T-helper 22 cell (primary cell): Measurements from ENCODE around the gene ANKRD10.

ENCODE experiments used
- DNase-seq: peaks from one replicate; pipeline ENCODE4 v3.0.0-alpha.2; 2020; ENCODE audit warnings: low read depth

The ANKRD10 gene

DNA sequence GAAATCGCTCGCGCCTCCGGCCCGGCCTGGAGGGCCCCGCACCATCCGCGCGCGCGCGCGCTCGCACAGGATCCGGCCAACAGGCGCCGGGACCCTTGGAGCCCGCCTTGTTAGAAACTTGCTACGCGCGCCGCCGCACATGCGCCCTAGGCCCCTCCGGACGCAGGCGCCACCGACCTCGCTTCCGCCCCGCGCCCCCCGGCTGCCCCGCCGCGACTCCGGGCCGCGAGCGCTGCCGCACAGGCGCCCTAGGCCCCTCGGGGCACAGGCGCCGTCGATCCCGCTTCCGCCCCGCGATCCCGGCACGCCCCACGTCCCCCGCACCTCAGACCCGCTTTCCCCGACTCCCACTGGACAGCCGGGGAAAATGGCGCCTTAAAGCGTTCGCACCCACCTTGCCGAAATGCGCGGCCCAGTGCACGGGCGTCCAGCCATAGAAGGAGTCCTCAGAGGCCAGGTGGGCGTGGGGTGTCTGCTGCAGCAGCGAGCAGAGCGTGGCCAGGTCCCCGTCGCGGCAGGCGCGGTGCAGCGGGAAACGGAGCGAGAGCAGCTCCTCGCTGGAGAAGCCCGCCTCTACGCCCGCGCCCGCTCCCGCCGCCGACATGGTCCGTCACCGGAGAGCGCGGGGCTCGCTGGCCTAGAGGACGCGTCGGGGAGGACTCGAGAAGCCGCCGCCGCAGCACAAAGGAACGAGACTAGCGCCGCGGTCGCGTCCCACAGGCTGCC is 375 bp downstream of the ANKRD10 start:
- DNase-seq = peak; percentile 55

DNA sequence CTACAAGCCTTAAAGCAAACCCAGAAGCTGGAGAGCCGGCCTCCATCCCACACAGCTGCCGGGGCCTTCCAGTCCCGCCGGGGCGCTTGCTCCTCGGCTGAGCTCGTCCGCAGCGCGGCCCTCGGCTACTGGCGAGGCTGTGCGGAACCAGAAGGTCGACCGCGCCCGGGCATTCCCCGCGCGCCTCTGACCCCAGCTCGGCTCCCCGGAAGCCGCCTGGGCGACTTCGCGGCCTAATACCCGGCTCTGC is 863 bp downstream of the ANKRD10 start:
- DNase-seq = no peak

DNA sequence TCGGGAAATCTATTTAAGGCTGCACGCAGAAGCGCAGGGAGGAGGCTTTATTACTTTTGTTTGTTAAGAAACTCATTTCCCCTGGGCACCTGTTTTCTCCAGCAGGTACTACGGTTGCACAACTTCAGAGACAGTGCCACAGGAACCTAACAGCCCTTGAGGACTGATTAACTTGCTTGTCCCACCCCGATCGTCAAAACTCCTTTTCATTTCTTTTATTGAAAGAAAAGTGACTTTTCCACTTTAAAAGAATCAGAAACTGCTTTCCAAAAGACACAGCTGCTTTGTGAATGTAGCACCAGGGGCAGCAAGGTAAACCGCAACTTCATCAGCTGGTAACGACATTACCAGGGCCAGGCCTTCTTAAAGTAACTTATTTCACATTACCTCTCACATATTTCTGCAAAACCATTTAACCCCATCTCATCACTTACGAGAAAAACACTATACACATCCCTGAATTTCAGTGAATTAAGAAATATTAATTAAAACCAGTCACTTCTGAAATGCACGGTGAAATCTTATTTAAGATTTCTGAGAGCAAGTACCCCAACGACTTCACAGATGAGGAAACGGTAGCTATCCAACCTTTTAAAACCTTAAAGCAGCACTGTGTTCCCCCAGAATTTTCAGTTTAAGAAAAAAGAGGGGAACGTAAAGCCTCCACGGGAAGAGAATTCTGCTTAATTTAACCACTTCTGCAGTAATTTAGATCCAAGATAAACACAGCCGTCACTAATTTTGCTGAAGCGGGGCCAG is 1.4 kb downstream of the ANKRD10 start:
- DNase-seq = no peak

DNA sequence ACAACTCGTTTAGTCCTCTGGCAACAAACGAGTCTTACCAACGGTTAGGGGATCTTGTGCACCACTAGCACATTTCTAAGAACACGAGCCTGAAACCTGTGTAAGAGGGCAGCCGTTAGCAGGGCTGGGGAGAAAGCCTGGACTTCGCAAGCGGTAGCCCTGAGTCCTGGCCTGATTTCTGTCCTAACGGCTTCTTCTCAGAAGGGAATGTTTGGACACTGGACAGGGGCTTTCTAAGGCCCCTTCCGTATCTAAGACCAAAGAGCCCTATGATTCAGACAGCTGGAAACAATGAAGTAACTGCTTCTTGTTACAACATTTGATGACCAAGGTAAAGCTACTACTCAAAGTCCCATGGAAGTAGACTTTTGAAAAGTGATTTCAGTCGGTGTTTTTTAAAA is 2.2 kb downstream of the ANKRD10 start:
- no peak for DNase-seq

DNA sequence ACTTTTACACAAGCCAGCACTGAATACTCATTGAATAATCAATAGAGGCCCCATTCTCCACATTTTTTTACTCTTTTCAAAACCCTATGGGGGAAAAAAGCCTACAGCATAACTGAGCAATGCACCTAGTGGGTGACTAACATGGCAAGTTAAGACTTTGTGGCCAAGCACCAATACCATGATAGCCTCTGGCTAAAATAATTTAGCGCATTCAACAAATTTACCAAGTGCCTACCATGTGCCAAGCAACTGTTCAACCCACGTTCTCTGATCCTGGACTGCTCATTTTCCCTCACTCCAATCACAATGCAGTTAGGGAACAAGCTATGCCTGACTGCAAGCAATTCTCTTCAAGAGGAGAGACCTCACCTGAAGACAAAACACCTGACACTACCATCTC is 3.0 kb downstream of the ANKRD10 start:
- DNase-seq = no peak

DNA sequence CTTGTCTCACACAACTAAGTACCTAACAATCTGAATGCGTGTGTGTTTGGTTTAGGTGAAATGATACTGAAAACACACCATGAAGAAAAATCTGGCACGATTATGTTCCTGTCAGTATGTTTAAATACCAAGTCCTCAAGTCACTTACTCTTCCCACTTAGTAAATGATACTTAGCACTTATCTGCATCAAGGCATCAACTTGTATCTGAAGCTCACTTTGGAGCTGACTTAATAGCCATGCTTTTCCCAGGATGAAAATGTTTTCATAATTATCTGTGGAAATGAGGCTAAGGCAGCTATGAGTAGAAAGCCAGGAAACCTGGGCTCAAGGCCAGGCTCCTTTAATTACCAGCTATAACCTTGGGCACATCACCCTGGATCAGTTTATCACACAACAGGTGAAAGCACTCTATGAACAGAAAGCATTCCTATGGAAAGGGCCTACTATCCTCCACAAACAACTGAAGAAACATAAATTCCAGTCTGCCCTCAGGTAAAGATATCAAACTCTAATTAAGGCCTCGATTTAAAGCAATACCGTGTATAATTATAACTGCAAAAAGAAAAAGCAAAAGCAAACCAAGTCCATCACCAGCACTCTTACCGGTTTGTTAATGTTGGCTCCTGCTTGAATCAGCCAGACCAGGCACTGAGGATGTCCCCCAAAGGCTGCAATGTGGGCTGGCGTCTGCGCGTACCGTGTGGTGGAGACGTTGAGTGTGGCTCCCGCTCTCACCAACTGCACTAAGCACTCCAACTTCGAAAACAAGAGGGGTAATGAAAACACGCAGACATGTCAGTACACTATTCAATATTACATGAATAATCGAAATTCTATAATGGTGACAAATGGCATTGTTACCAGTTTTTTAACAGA is 4.6 kb downstream of the ANKRD10 start:
- no peak for DNase-seq

DNA sequence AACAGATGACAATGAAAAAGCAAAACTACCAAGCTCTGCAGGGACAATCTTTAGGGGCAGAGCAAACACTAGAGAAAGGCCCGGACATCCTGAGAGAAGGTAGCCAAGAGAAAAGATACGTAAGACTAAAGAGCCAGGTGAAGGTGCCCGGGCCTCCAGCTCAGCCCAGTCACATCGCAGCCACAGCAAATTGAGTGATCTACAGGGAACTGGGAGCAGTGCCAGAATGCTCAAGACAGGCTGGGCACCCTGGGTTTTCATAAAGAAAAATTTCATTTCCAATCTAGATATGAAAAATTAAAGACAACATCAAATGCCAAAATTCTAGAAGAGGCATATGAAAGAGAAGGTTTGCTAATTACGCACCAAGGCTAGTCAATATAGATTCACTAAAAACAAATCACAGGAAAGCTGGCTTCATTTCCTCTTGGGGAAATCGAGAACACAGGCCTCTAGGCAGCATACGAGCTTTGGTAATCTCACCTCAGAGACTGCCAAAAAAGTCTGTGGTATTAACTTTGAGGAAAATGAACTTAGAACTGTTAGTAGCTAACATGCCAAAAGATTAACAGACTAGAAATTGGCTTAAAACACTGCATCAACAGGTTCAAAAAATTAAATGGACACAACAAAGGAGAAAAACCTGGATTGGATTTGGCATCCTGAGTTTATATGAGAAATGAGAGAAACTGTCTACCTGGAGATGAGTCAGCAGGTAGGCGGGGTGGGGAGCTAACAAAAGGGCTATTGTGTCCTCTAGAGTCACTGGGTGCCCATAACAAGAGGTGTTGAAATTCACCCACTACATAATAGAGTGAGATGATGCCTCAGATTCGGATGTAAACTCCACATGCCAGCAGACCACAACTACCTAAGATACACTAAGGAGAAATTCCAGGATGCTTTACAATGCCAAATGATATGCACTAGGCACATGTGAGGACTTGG is 6.6 kb downstream of the ANKRD10 start:
- DNase-seq = no peak

DNA sequence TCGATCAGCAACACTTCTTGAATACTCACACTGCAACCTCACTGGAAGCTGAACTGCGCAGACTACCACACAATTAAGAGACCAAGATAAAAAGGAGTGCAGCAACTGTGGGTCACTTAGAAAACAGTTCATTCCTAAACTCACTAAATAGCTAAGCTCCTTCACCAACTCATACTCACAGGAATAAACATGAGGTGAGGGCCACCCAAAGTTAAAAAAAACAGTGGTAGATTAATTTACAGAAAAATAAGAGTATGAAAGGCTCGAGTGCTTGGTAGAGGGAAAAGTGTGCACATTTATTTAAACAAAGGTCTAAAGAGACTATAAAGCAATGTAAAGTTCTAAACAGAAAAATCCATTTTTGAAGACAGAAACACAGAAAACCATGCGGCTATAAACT is 7.6 kb downstream of the ANKRD10 start:
- no peak for DNase-seq

DNA sequence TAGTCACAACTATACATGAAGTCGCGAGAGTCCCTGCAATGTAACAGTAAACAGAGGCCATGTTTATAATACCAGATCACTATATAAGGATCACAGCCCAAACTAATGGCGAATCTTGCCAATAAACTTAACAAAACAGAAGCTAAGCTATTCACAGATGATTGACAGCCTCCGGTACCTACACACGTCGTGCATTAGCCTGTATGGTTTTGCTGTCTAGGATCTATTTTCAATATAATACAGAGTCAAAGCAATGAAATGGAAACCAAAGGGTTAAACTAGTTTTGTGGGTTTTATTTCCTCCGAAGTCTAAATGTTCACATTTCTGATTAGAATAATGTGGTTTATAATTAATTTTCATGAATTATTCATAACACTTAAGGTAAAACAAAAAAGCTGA is 10.1 kb downstream of the ANKRD10 start:
- no peak for DNase-seq

DNA sequence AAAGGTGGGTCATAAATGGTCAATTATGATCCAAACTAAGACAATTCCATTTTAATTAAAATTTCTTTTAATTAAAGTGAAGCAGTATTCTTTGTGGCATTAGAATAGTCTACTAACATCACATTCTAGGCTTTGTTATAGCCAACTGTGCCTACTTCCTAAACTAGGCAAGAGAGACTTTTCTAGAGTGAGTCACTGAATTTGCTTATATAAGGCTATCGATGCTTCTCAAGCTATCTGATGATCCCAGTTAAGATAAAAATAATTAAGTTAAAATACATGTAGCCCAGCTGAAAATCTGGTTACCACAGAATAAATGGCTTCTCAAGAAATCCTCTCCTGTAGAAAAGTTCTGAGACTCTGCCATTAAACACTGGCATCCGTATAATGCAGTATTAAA is 12.5 kb downstream of the ANKRD10 start:
- DNase-seq = no peak

DNA sequence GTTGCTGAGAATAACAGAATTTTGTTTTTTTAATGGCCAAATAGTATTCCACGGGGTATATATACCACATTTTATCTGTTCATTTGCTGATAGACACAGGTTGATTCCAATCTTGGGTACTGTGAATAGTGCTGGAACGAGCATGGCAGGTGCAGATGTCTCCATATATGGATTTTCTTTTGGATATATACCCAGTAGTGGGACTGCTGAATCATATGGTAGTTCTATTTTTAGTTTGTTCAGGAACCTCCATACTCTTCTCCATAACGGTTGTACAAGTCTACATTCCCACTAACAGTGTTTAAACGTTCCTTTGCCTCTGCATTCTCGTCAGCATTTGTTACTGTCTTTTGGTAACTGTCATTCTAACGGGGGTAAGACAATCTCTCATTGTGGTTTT is 17.3 kb downstream of the ANKRD10 start:
- no peak for DNase-seq

DNA sequence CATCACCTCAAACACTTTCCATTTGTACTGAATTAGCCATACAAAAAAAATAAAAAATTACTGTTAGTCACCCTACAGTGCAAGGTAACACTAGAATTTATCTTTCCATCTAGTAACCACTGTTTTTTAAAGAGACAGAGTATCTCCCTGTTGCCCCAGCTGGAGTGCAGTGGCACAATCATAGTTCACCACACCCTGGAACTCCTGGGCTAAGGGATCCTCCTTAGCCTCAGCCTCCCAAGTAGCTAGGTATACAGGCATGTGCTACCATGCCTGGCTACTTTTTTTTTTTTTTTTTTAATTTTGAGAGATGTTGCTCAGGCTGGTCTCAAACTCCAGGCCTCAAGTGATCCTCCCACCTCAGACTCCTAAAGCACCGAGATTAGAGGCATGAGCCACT is 17.9 kb downstream of the ANKRD10 start:
- no peak for DNase-seq

DNA sequence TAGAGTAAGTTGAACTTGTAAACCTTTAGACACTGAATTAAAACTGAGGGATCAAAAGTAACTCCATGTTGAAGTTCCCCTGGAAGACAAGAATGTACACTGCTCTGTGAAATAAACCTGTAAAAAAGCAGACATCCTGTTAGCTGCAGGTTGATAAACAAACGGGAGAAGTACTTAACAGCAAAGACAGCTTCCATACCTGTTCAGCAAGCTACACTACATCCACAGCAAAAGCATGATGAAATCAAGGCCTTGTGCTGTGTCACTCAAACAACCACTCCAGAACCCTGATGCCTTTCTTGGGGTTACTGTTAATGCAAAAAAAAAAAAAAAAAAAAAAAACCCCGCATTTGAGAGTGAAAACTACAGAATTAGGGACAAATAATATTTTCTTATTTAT is 20.8 kb downstream of the ANKRD10 start:
- no peak for DNase-seq

DNA sequence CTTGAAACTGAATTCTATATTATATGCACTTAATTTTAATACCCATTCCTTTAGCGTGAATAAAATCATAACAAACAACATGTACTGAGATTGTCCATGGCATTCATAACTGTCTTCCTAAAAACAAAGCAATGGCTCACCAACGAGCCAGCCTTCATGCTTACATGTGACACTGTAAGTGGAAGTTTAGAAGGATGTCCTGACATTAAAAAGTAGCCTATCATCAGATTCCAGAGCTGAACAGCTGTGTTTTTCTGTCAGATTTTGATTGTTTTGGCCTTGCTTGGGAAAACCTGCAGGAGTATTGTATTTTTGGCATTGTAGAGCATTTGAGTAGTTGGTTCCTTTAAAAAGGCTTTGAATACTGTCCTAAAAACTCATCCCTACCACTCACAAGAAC is 21.3 kb downstream of the ANKRD10 start:
- no peak for DNase-seq

DNA sequence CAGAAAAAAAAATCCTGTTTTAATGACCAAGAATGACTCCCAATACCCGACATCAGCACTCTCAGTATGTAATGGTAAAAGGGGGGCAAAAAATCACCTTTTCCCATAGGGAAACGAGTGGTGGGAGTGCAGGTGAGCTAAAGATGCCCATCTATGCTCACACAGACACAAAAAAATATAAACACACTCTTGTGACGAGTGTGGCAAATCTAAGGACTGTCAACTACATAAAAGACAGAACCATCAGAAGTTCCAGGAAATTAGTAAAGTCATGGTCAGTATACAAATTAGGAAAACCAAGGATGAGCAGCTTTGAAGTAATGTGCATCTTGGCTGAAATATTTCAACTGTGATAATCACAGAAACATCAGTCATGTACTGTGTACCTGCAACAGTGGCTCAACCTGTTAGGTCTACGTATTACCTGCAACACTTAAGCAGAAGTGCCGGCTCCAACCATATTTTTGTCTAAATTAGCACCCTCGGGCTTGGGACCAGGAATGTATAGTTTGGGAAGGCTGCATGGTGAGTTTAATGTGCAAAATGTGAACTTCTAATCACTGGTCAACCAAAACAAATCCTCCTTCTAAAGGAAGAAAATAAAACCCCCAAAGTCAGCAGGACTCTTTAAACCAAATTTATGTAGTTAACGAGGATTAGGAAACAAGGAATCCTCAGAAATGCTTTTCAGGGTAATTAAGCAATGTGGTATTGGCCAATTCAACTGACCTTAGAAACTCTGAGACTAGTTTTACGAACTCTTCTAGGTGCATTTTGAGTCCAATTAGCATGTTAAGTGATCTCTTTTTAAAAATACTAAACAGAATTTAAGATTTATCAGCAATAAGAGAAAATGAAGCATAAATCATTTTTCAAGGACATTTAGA is 24.3 kb downstream of the ANKRD10 start:
- DNase-seq = no peak

DNA sequence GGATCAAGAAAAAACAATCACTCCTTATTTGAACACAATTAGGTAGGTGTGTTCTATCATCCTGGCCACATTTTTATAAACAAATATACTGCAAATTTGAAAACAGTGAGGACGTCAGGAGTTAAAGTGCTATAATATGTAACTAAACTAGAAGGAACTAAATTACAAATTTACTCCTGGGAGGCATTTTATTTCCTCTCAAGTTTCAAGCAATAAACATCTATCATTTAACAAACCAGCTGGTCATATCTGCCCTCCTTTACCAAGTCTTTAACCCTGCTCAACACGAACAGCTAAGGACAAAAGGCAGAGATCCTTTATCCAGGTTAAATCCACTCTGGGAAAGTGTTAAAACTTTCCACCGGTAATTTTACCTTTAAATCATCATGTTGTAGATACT is 26.5 kb downstream of the ANKRD10 start:
- no peak for DNase-seq

DNA sequence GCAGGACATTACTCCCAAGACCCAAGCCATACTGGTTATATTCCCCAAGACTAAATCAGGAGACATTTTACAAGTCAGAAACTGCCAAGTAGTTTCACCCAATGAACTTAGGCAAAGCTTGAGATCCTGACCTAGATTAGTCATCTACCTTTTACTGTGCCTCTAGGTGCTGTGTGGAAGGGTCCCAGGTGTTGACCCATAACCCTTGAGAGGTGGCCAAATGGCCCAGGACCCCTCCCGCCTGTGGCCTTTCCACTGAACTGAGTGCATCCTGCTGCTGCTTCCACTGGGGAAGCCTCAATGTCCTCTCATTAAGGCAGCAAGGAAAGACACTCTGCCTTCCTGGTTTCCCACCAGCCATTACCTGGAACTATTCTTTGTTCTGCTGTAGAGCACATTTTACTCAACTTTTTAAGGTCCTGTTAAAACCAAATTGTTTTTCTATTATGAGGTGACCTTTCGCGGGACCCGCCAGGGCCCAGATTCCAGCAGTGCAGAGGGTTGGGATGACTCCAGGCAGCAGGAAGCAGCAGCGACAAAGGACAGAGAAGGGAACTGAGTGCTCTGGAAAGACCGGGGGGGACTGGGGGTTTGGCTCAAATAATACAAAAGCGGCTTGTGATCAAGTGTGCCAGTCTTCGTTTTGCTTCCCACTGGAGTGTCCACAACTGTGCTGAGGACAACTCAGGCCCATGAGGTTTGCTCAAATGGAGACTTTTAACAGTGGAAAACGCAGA is 27.1 kb downstream of the ANKRD10 start:
- no peak for DNase-seq

DNA sequence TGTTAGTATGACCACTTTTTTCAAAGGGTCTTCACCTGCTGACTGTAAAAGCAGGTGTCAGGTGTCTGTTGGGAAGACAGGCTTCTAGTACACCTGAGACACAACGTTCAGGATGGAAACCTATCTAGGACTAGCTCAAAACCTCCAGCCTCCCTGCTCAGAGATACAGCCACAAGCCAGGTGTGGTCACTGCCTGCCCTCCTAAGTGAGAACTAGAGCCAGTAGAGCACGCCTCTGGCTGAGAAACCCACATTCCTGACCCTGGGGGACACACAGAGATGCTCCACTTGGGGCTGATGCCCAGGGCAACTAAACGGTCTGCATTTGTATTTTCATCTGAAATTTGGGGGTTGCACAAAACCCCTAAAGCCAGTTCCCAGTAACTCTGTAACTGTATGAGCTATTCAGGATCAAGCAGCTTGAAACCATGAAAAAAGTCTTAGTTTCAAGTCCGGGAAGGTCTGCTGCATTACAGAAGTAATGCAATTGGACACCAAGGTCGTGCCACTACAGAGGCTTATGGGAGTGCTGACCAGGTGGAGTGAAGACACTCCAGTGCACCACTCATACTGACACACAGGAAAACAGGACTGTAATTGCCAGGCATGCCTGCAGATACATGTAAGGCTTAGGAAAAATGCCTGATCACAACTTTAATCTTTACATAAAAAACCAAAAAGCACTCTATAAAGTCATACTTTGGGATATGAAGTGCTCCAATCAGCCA is 27.8 kb downstream of the ANKRD10 start:
- DNase-seq = no peak
